HG03135 (cell line): ENCODE results near the gene FAM209A.
"Not testable (repeated sequence)": the region's sequence is repeated elsewhere in the genome, so short reads cannot be mapped to it uniquely, and the experiment has no call there.

Source experiments
- ATAC-seq: cut with Tn5 transposase; IDR thresholded peaks from one replicate; pipeline ENCODE4 v1.9.1; 2021; ENCODE audit warnings: mild to moderate bottlenecking, moderate library complexity; ENCODE audit not compliant: unreplicated experiment

Gene FAM209A

GRCh38 chr20:56537997-56538396 lies 13.5 kb downstream of the FAM209A start:
- ATAC-seq, result no peak

DNA sequence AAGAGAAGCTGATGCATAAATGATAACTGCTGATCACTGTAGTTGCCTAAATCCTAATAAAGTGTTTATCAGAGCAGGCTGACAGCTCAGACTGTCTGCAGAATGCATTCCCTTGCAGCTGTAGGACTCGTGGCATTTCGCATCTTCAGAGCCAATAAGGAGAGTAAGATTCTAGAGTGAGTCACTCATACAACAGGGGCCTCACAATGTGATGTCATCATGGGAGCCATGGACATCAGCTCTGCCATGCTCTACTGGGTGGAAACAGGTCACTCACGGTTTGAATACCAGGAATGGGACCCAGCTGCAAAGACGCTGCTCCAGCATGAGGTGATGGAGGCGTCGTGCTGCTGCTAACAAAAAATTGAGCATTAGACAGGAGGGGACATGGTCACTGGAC lies 15.9 kb downstream of the FAM209A start:
- no peak for ATAC-seq

- ATAC-seq, result no peak
These were observed 18.0 kb downstream of the FAM209A start for GRCh38 chr20:56542489-56543030.

GRCh38 chr20:56551571-56551970 lies 27.0 kb downstream of the FAM209A start:
- no peak for ATAC-seq

- ATAC-seq, result no peak
These were observed 28.5 kb downstream of the FAM209A start for GRCh38 chr20:56552911-56553629.

DNA sequence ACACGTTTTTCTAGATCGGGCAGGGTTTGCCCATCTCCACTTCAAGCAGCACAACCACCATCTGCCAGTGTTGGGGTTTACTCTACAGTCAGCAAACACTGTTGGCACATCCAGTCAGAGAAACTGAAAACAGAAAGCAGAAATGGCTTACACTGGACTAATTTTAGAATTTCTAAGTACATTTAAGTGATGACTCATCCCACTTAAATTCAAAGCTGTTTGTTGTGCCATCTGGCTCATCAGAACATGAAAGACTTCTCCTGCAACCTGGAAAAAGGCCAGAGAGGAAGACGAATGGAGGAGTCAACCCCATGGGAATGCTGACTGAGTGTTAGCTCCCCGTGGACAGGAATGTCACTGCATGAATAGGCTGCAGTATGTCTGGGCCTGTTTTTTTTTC lies 30.3 kb downstream of the FAM209A start:
- peak; percentile 87 for ATAC-seq

- no peak for ATAC-seq
These were observed 34.4 kb downstream of the FAM209A start for GRCh38 chr20:56558968-56559367.

DNA sequence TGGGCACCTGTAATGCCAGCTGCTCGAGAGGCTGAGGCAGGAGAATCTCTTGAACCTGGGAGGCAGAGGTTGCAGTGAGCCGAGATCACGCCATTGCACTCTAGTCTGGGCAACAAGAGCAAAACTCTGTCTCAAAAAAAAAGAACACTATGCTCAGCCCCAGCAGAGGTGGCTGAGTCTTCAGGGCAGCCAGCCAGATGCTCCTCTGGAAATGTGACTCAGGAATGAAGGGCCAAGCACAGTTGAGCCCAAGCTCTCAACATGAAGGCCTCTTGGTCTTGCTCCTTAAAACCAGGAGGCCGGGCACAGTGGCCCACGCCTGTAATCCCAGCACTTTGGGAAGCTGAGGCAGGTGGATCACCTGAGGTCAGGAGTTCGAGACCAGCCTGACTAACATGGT lies 40.0 kb downstream of the FAM209A start:
- ATAC-seq, result not testable (repeated sequence)

DNA sequence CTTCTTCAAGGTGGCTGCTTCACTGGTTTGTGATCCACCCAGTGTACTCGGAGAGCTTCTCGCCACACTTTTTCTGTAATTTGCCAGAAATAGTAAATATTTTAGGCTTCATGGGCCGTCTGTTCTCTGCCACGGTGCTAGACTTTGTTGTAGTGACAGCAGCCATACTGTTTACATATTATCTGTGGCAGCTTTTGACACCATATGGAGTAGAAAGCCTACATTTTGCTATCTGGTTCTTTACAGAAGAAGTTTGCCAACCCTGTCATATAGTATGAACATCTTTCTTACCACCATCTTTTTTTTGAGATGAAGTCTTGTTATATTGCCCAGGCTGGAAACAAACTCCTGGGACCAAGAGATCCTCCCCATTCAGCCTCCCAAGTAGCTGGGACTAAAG lies 41.0 kb downstream of the FAM209A start:
- ATAC-seq, result no peak

DNA sequence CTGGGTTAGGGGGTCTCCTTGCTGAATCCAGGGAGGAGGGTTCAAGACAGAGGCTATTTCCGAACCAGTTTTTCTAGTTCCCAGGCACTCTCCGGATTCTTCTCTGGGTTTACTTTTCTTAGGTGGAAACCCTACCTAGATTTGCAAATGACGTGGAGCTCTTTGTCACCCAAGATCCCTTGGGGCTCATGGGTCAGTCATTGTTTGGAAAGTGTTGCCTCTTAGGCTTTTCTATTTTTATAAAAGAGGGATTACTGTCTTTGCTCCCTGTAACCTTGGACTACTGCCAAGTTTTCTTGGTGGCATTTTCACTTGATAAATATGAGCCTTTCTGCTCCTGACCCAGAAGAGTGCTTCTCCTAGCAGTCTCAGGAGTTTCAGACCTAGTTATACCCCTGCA lies 42.1 kb downstream of the FAM209A start:
- ATAC-seq, result no peak

DNA sequence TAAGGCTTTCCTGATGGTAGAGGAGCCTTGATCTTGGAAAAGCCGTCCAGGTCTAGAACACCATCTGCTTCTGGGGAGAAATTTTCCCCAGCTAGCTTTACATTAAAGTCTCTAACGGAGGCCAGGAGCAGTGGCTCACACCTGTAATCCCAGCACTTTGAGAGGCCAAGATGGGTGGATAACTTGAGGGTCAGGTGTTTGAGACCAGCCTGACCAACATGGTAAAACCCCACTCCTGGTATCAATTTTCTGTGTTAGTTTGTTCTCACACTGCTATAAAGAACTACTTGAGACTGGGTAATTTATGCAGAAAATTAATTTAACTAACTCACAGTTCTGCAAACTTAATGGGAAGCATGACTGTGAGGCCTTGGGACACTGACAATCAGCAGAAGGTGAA lies 46.3 kb downstream of the FAM209A start:
- ATAC-seq, result no peak

GRCh38 chr20:56572172-56572571 lies 47.6 kb downstream of the FAM209A start:
- ATAC-seq, result no peak

GRCh38 chr20:56573986-56574385 lies 49.4 kb downstream of the FAM209A start:
- no peak for ATAC-seq

GRCh38 chr20:56574531-56575142 lies 50.1 kb downstream of the FAM209A start:
- no peak for ATAC-seq

- no peak for ATAC-seq
These were observed 50.6 kb downstream of the FAM209A start for GRCh38 chr20:56575157-56575556.
